GM19467 (cell line): ENCODE results near the gene HACD2.

ENCODE experiments used
- ATAC-seq: cut with Tn5 transposase; IDR thresholded peaks from one replicate; pipeline ENCODE4 v1.9.1; 2021; ENCODE audit warnings: mild to moderate bottlenecking, moderate library complexity; ENCODE audit not compliant: unreplicated experiment

The HACD2 gene

GRCh38 chr3:123571973-123572365 lies 12.9 kb downstream of the HACD2 start:
- ATAC-seq: no peak

GRCh38 chr3:123571264-123571972 lies 13.4 kb downstream of the HACD2 start:
- ATAC-seq: no peak

DNA sequence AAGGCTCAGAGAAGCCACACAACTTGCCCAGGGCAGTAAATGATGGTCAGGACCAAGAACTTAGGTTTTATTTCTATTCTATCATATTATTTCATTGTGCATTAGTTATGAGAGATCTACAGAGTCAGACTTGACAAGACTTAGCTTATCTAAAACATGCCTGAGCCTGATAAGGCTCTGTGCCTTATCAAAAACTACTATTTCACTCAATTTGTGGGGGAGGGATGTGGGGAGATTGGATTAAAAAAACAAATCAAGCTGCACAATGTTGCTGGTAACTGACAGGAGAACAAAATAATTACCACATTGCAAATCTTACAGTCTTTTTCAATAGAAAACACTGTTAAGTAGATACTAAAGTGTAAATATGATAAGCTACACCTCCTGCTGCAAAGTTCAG lies 16.0 kb downstream of the HACD2 start:
- no peak for ATAC-seq

DNA sequence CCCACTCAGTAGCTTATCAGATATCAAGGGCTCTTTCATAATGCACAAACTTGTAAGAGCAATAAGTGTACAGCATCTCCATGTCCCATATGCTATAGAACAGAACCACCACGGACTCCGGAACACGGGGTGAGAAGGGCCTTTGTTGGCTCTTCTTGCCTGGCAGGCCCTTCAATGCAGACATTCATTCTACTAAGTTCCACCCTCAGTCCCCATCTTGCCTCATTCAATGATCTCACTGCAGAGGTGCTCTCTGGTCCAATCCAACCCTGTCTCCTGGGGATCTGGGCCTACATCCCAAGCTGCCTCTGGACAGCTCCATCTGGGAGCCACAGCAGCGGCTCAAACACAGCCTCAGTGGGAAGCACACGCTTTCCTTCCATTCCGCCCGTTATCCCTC lies 16.8 kb downstream of the HACD2 start:
- ATAC-seq: no peak

DNA sequence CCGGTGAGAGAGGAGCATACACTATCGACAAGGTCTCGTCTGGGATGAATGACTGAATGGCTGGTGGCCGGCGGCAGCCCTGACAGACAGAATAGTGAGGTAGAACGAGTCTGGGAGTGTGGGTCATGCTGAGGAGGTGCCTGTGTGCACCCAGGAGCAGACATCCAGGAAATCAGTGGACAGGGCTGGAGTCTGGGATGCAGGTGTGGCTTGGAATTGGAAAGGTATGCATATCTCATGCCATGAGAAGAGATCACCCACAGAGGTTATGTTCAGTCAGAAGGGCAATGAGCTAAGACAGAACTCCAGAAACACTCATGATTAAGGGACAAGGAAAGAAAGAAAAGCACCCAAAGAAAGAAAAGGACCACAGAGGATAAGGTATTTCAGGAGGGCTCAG lies 20.8 kb downstream of the HACD2 start:
- ATAC-seq: no peak

DNA sequence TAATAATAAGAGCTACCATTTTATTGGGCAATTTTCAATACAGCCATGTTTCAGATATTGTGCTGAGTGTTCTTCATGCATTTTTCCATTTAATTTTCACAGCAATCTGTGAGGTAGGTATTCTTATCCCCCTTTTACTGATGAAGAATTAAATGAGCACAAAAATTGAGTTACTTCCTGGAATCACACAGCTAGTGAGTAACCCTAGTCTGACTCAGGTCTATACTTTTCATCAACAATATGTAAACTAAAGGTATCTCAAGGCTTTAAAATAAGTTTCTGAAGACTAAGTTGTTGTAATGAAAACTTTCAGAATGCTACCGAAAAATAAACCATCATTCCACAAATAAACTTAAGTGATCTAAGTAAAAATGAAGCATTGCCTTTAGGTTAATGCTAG lies 22.3 kb downstream of the HACD2 start:
- no peak for ATAC-seq

DNA sequence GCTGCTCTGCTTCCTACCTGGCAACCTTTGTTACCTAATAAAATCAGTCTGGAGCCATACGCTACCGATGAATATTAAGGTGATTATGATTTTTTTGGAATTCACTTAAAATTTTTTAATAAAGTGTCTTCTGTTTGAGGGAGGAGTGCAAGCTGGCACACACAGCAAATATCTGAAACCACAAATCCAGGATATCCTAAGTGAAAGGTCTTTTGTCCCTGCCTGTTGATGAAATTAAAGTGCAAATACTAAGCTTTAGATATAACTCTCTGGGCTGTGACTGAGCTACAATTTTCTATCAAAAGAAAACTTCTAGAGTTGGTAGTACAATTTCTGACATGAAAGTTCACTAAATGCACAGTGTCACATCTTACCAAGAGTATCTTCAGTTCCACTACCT lies 23.7 kb downstream of the HACD2 start:
- no peak for ATAC-seq

DNA sequence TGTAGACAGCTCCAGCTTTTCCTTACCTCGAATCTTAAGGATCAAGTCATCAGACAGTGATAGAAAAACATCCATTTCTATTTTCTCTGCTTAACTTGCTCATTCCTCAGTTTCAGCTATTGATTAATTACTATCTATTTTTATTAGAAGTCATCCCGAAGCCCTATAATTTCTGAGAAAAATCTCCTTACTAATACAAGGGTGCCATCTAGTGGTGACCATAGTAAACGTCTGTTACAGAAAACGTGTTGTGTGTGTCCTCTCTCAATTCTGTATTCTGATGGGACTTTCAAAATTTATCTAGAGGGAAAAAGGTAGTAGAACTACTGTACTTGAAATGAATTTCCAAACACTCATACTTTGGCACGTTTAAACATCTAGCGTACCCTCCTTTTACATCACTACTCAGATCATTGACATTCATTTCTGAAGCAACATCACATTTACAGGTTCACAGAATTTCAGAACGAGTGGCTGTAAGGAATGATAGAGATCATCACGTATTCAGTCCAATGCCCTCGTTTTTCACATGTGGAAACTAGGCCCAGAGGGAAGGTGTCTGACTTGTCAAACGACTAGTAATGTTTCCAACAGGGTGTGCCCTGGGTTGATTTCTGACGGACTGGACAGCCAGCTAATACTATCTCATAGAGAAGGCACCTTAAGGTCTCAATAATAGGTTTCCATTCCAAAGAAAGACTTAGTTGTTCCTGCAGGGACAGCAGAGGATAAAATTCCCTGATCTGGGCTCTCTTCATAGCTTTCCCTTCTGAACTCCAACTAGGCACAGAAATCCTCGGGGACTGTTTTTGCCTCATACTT lies 25.6 kb downstream of the HACD2 start:
- ATAC-seq: no peak

- ATAC-seq: no peak
These were observed 31.3 kb downstream of the HACD2 start for GRCh38 chr3:123553536-123553935.

DNA sequence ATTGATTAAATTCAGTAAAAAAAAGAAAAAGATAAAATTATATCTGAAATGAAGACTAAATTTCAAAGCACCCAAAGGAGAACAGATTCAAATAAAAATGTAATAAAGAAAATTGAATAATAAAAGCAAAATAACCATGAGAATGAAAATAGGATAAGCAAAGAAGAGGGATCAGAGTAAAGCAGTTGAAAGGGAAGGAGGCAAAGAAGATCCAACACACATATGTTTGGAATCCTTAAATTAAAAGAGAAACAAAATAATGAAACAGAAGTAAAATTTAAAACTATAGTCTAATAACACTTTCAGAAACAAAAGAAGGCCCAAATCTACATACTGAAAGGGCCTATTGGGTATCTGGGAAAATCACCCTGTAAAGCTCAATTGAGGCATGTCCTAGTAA lies 32.1 kb downstream of the HACD2 start:
- ATAC-seq: no peak

DNA sequence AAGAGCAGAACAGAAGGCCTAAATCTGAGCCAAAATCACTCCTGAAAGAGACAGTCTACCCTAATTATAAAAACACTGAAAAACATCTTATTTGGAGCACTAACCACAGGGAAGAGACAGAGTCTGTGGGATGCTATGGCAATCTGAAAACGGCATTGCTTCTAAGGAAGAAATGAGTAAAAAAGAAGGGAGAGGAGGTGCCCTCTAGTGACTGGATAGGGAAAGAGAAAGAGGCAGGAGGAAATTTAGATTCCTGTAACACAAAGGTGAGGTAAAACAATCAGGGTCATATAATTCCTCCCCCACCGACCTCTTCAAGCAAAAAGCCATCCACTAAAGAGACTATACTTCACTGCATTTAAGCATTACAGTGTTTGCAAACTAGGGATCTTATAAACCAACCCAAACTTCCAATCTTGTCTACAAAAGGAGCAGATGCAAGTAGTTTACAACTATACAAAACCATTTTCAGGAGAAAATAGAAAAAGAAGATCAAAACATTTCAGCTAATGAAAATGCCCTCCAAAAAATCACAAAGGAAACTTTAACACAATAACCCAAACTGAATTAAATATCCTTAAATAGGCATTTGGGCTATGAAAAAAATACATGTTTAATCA lies 32.6 kb downstream of the HACD2 start:
- no peak for ATAC-seq

DNA sequence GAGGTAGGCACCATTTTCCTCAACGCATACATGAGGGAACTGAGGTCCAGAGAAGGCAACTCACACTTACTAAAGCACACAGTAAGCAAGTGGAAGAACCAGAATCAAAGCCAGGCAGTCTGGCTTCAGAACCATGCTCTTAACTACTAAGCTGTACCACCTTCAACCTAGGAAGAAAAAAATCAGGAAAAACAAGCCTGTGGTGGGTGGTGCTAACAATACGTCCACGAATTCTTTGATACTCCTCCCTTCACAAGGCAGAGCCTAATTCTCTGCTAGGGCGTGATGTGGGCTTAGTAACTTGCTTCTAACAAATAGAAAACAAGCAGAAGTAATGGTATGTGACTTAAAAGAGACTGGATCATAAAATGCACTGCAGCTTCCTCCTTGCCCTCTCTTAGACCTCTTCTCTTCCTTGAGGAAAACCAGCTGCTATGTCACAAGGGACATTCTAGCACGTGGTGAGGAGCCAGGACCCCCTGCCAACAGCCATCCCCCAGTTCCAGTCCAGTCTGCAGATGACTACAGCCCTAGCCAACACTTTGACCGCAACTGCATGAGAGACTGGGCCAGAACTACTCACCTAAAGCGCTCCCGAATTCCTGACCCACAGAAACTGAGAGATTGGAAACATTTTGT lies 36.9 kb downstream of the HACD2 start:
- no peak for ATAC-seq

- ATAC-seq: no peak
These were observed 38.6 kb downstream of the HACD2 start for GRCh38 chr3:123546133-123546755.

- ATAC-seq: no peak
These were observed 40.9 kb downstream of the HACD2 start for GRCh38 chr3:123543950-123544349.

- no peak for ATAC-seq
These were observed 44.6 kb downstream of the HACD2 start for GRCh38 chr3:123540285-123540684.

- no peak for ATAC-seq
These were observed 48.5 kb downstream of the HACD2 start for GRCh38 chr3:123536153-123536895.

DNA sequence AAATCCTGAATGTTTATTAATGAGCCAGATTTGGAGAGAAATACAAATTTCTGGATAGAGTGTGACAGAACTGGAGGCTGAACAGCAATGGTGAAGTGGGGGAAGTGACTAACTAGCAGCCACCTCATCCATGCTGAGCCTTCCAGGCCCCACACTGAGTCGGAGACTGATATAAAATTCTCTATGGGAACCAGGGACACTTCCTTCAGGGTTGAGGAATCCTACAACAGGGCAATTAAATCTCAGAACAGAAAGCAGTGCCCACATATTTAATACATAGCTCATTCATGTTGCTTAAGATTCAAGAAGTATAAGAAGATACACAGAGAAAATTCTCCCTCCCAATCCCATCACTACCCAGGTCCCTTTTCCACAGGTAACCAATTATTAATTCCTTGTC lies 49.3 kb downstream of the HACD2 start:
- ATAC-seq: no peak

DNA sequence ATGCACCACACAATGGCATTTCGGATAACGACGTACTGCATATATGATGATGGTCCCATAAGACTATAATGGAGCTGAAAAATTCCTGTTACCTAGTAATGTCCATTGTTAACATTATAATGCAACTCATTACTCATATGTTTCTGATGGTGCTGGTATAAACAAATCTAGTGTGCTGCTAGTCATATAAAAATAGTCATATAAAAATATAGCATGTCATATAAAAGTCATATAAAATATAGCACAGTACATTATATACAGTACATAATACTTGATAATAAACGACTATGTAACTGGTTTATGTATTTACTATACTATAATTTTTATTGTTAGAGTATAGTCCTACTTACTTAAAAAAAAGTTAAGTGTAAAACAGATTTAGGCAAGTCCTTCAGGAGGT lies 50.6 kb downstream of the HACD2 start:
- ATAC-seq: no peak

- ATAC-seq: no peak
These were observed 51.2 kb downstream of the HACD2 start for GRCh38 chr3:123533554-123534159.

DNA sequence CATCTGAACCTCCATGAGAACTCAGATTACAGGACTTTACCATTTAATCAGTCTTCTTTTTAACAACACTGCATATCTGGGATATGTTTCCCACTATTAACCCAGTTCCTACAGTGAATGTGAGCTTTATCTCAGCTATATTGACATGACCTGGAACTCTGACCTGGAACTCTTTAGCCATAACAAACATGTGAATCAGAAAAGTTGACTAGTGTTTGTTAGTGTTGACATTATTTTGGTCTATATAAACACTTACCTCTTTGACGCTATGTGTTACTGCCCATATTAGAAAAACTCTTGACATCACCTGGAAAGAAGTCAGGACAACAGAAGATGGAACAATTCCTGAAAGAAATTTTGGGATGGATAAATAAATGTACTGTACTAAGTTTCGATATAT lies 56.7 kb downstream of the HACD2 start:
- ATAC-seq: no peak
